A549 (cell line): ENCODE measurements around the gene KIT. TPM values are rescaled to one million over a fixed set of nuclear protein-coding genes. Genes with fewer than 3 reads are reported as not detected.

Experiments used
- ATAC-seq, 2 experiments: fragments of 200-7000 bp in 1 of 2; fragments of >200 bp in 1 of 2; cut with Nextera tagmentation in 1 of 2; cut with Tn5 transposase in 1 of 2; 3 replicates each; pipeline versions ENCODE4 v1.8.0 to v1.9.1; 2018 to 2020; ENCODE audit warnings: mild to moderate bottlenecking in 1 of 2, moderate library complexity in 1 of 2
- CTCF ChIA-PET: fragments of 300-600 bp; sonication (Branson Sonifier 250); formaldehyde crosslinking; extraction: SDS; loops from one replicate; lab custom pipeline; 2021; ENCODE audit warnings: antibody characterized with exemption, inconsistent platforms; lab: Yijun Ruan, JAX
- POLR2A ChIA-PET: fragments of 350-600 bp; formaldehyde crosslinking; extraction: SDS; loops from one replicate; lab custom pipeline; 2021; ENCODE audit warnings: antibody characterized with exemption, inconsistent platforms; lab: Yijun Ruan, JAX
- DNase-seq, 2 experiments: peaks; one replicate each; pipeline versions ENCODE4 v3.0.0 to v3.0.0-alpha.2; 2011 to 2016; ENCODE audit warnings: low read depth in 1 of 2, low spot score in 1 of 2
- FAIRE-seq: peaks from 2 replicates; lab custom pipeline; 2011; peaks lifted over from hg19 to GRCh38; lab: Jason Lieb, UNC
- H3K27ac ChIP-seq, 2 experiments: fragments of >200 bp; sonication (Bioruptor Twin); formaldehyde crosslinking; 3 replicates each; pipeline ENCODE4 v1.5.1; 2016 to 2017
- H3K4me1 ChIP-seq: fragments of >200 bp; sonication (Bioruptor Twin); formaldehyde crosslinking; 3 replicates; pipeline ENCODE4 v1.6.1; 2016
- H3K4me2 ChIP-seq: fragments of >200 bp; sonication (Bioruptor Twin); formaldehyde crosslinking; 3 replicates; pipeline ENCODE4 v1.6.1; 2016
- H3K4me3 ChIP-seq: fragments of >200 bp; sonication (Bioruptor Twin); formaldehyde crosslinking; 3 replicates; pipeline ENCODE4 v1.5.1; 2016
- H3K9me3 ChIP-seq: fragments of >200 bp; sonication (Bioruptor Twin); formaldehyde crosslinking; 3 replicates; pipeline ENCODE4 v1.6.1; 2016
- CBX8 ChIP-seq: fragments of 200-600 bp; sonication (generic); IDR thresholded peaks from 2 replicates; pipeline ENCODE4 v1.6.1; 2016
- CEBPB ChIP-seq, 2 experiments: fragments of >200 bp in 1 of 2; sonication (Bioruptor Twin) in 1 of 2; formaldehyde crosslinking in 1 of 2; IDR thresholded peaks; 2 replicates each; pipeline ENCODE4 v1.6.1; 2012 to 2016
- CHD2 ChIP-seq: fragments of 150-350 bp; IDR thresholded peaks from 2 replicates; pipeline ENCODE4 v1.6.1; 2014; ENCODE audit warnings: low read length; ENCODE audit not compliant: partially characterized antibody
- EHF ChIP-seq: fragments of 250-450 bp; sonication (Bioruptor Pico); IDR thresholded peaks from 2 replicates; pipeline ENCODE4 v1.5.0; 2020; ENCODE audit warnings: mild to moderate bottlenecking
- EHMT2 ChIP-seq: fragments of 200-600 bp; sonication (generic); IDR thresholded peaks from 2 replicates; pipeline ENCODE4 v1.6.1; 2016; ENCODE audit warnings: antibody characterized with exemption, low read depth, mild to moderate bottlenecking, moderate library complexity
- EP300 ChIP-seq, 2 experiments: fragments of >200 bp; sonication (Bioruptor Twin); formaldehyde crosslinking; IDR thresholded peaks; 2 replicates in 1 of 2; 3 replicates in 1 of 2; pipeline ENCODE4 v1.6.1; 2016 to 2017
- FOSB ChIP-seq: fragments of 250-450 bp; sonication (Bioruptor Pico); IDR thresholded peaks from 2 replicates; pipeline ENCODE4 v1.5.0; 2020; ENCODE audit warnings: mild to moderate bottlenecking, moderate library complexity
- FOSL2 ChIP-seq, 2 experiments: fragments of 450-650 bp in 1 of 2; fragments of >200 bp in 1 of 2; sonication (Bioruptor Twin) in 1 of 2; formaldehyde crosslinking; IDR thresholded peaks; 2 replicates each; pipeline versions ENCODE4 v1.5.0 to v1.6.1; 2016 to 2020; ENCODE audit warnings: mild to moderate bottlenecking in 1 of 2, moderate library complexity in 1 of 2
- HEYL ChIP-seq: fragments of 250-450 bp; sonication (Bioruptor Pico); IDR thresholded peaks from 2 replicates; pipeline ENCODE4 v1.8.0; 2021; ENCODE audit warnings: mild to moderate bottlenecking, moderate library complexity
- HOXA7 ChIP-seq: fragments of 250-450 bp; sonication (Bioruptor Pico); IDR thresholded peaks from 2 replicates; pipeline ENCODE4 v1.5.0; 2020; ENCODE audit warnings: mild to moderate bottlenecking, moderate library complexity
- JUN ChIP-seq, 2 experiments: fragments of >200 bp; sonication (Bioruptor Twin); formaldehyde crosslinking; IDR thresholded peaks; 2 replicates in 1 of 2; 3 replicates in 1 of 2; pipeline ENCODE4 v1.6.1; 2016 to 2017
- KDM1A ChIP-seq: fragments of 200-600 bp; sonication (generic); IDR thresholded peaks from 2 replicates; pipeline ENCODE4 v1.6.1; 2016; ENCODE audit warnings: low read depth, mild to moderate bottlenecking
- KDM5A ChIP-seq: fragments of 200-600 bp; sonication (generic); IDR thresholded peaks from 2 replicates; pipeline ENCODE4 v1.6.1; 2016; ENCODE audit warnings: antibody characterized with exemption, mild to moderate bottlenecking
- MYC ChIP-seq: IDR thresholded peaks from 2 replicates; pipeline ENCODE4 v1.6.1; 2012; ENCODE audit warnings: mild to moderate bottlenecking, inconsistent platforms, low read length, improper control_type of control experiment, borderline replicate concordance
- NFE2L2 ChIP-seq: fragments of 150-350 bp; conservative IDR thresholded peaks from 2 replicates; pipeline ENCODE4 v1.6.1; 2014; ENCODE audit warnings: low read length
- NPAS2 ChIP-seq: fragments of 250-450 bp; sonication (Bioruptor Pico); IDR thresholded peaks from 2 replicates; pipeline ENCODE4 v1.8.0; 2022; ENCODE audit warnings: mild to moderate bottlenecking, moderate library complexity, borderline replicate concordance
- POLR2A ChIP-seq: IDR thresholded peaks from 2 replicates; pipeline ENCODE4 v1.6.1; 2012; ENCODE audit warnings: mild to moderate bottlenecking, low read length
- POLR2AphosphoS2 ChIP-seq: conservative IDR thresholded peaks from 2 replicates; pipeline ENCODE4 v1.6.1; 2012; ENCODE audit warnings: low read length, improper control_type of control experiment, inconsistent platforms
- RCOR1 ChIP-seq: fragments of 150-350 bp; IDR thresholded peaks from 2 replicates; pipeline ENCODE4 v1.6.1; 2014; ENCODE audit warnings: antibody characterized with exemption, low read length, low read depth
- RNF2 ChIP-seq: fragments of 200-600 bp; sonication (generic); IDR thresholded peaks from 2 replicates; pipeline ENCODE4 v1.6.1; 2016; ENCODE audit warnings: low read depth, mild to moderate bottlenecking, antibody characterized with exemption, moderate library complexity, borderline replicate concordance
- SREBF2 ChIP-seq: fragments of 450-650 bp; IDR thresholded peaks from 2 replicates; pipeline ENCODE4 v1.6.1; 2014; ENCODE audit warnings: mild to moderate bottlenecking, moderate library complexity
- TFCP2L1 ChIP-seq: fragments of 250-450 bp; sonication (Bioruptor Pico); IDR thresholded peaks from 2 replicates; pipeline ENCODE4 v1.5.0; 2021; ENCODE audit warnings: mild to moderate bottlenecking
- WGBS: methylation state at CpG from one replicate; pipeline ENCODE4 v1.1.6; 2017; ENCODE audit errors: missing lambda C conversion rate; 5-methylcytosine and 5-hydroxymethylcytosine counted together
- polyA plus RNA-seq, 4 experiments: library from polyadenylated mRNA; depleted of rRNA in 3 of 4; stranded (reverse); fragments of >200 nt; fragmentation: RNase III in 1 of 4; extraction: RNeasy Plus Mini Kit Qiagen cat#74134 plus additional on column Dnase treatment in 1 of 4; gene quantifications; 2 replicates in 3 of 4; 3 replicates in 1 of 4; pipeline ENCODE4 v1.2.3, GENCODE V29; 2011 to 2017
- TF ChIP-seq, protein P1 (sequence below): fragments of 200-600 bp; sonication (generic); IDR thresholded peaks from 2 replicates; pipeline ENCODE4 v1.6.1; 2016; ENCODE audit warnings: antibody characterized with exemption, mild to moderate bottlenecking, moderate library complexity
- TF ChIP-seq, protein P2 (sequence below): fragments of 250-450 bp; sonication (Bioruptor Pico); IDR thresholded peaks from 2 replicates; pipeline ENCODE4 v1.5.0; 2021; ENCODE audit warnings: mild to moderate bottlenecking, moderate library complexity, borderline replicate concordance
- TF ChIP-seq, protein P3 (sequence below): fragments of 150-350 bp; IDR thresholded peaks from 2 replicates; pipeline ENCODE4 v1.6.1; 2014; ENCODE audit warnings: low read depth, mild to moderate bottlenecking, low read length
- TF ChIP-seq, protein P4 (sequence below): IDR thresholded peaks from 2 replicates; pipeline ENCODE4 v1.6.1; 2012

Gene KIT
- polyA plus RNA-seq, 2 of the 4 experiments (the other 2 are of a cell fraction), result not detected

DNA sequence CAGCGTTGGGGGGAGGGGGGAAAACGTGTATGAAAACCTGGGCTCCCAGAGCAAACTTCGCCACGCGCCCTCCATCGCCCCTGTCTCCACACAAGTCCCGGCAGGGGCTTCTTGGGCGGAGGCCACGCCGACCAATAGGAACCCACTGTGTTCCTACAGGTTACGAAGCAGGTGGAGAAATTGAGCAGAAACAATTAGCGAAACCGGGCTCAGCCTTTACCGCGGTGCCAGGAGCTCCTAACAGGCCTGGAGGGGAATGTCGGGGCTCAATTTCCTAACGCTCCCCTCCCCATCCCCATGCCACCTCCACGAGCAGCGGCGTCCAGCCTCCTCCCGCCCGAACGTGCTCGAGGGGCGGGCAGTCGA lies 589 bp upstream of the KIT start:
- H3K4me2 ChIP-seq, result peak overlapping the region; percentile 81
- DNase-seq (no peak), ATAC-seq (no peak), FAIRE-seq (no peak)
- peak overlapping the region; percentile 41; the same call in 1 of the 3 replicates for H3K4me3 ChIP-seq
- H3K9me3 ChIP-seq, result no peaks in the 10 kb centered on the region
- 43% methylated on average over 13 of the region's 26 CpGs for WGBS
- 0 out of 3 replicates have a peak, but pooled peaks cover 3% of the 10 kb centered on the region for H3K4me1 ChIP-seq
- CTCF ChIA-PET, result no interaction called here
- POLR2A ChIA-PET, result no interaction called here
- TF ChIP-seq NPAS2 (CRISPR knock-in tag), result no peak
- TF ChIP-seq, protein P1, sequence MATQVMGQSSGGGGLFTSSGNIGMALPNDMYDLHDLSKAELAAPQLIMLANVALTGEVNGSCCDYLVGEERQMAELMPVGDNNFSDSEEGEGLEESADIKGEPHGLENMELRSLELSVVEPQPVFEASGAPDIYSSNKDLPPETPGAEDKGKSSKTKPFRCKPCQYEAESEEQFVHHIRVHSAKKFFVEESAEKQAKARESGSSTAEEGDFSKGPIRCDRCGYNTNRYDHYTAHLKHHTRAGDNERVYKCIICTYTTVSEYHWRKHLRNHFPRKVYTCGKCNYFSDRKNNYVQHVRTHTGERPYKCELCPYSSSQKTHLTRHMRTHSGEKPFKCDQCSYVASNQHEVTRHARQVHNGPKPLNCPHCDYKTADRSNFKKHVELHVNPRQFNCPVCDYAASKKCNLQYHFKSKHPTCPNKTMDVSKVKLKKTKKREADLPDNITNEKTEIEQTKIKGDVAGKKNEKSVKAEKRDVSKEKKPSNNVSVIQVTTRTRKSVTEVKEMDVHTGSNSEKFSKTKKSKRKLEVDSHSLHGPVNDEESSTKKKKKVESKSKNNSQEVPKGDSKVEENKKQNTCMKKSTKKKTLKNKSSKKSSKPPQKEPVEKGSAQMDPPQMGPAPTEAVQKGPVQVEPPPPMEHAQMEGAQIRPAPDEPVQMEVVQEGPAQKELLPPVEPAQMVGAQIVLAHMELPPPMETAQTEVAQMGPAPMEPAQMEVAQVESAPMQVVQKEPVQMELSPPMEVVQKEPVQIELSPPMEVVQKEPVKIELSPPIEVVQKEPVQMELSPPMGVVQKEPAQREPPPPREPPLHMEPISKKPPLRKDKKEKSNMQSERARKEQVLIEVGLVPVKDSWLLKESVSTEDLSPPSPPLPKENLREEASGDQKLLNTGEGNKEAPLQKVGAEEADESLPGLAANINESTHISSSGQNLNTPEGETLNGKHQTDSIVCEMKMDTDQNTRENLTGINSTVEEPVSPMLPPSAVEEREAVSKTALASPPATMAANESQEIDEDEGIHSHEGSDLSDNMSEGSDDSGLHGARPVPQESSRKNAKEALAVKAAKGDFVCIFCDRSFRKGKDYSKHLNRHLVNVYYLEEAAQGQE, result no peak
- TF ChIP-seq POLR2A, result no peak
- no peak for TF ChIP-seq KDM5A
- TF ChIP-seq HOXA7, result no peak
- no peak for TF ChIP-seq HEYL (CRISPR knock-in tag)
- TF ChIP-seq CEBPB (IDR thresholded peaks at IDR 0.05), result no peak
- no peak for TF ChIP-seq RNF2
- no peak for TF ChIP-seq POLR2AphosphoS2
- TF ChIP-seq KDM1A, result no peak
- no peak for TF ChIP-seq FOSB (CRISPR knock-in tag)
- no peak for TF ChIP-seq MYC
- no peak for TF ChIP-seq EP300 (IDR thresholded peaks at IDR 0.05)
- no peak for TF ChIP-seq SREBF2
- TF ChIP-seq, protein P2, sequence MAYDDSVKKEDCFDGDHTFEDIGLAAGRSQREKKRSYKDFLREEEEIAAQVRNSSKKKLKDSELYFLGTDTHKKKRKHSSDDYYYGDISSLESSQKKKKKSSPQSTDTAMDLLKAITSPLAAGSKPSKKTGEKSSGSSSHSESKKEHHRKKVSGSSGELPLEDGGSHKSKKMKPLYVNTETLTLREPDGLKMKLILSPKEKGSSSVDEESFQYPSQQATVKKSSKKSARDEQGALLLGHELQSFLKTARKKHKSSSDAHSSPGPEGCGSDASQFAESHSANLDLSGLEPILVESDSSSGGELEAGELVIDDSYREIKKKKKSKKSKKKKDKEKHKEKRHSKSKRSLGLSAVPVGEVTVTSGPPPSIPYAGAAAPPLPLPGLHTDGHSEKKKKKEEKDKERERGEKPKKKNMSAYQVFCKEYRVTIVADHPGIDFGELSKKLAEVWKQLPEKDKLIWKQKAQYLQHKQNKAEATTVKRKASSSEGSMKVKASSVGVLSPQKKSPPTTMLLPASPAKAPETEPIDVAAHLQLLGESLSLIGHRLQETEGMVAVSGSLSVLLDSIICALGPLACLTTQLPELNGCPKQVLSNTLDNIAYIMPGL (CRISPR knock-in tag), result no peak
- H3K27ac ChIP-seq, result no peak overlapping the region

DNA sequence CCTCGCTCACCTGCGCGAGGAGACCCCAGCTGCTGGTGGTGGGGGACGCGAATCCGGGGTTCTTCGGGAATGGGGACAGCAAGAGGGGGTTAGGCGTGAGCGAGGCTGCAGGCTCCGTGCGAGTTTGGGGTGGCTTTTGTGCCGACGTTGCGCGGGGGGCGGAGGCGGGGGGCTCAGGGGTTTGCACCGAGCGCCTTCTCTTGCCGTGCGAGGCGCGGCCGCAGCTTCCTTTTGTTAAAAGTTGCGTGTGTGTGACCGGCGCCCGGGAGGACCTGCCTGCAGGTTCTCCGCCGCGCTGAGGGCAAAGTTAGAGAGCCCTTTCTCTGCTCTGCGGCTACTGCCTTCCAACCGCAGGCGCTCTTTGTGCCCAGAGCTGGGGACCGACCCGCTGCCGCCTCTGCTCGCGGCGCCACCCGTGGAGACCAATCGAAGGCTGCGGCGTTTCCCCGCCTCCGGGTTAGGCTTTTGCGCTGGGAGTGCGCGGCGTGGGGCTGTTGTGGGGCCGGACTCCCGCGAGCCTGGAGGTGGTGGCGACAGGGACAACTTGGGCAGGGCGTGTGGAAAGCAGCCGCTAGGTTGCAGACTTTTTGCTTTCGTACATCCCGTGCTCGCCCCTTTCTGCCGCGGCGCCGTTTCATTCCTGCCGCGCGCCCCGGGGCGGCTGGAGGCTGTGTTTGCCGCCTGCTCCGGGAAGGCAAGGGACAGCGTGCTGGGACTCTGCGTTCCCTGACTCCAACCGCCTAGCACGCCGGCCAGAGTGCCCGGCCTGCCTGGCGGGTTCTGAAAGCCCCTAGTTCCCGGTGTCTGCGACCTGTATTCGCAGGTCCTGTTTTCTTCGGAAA lies 716 bp downstream of the KIT start:
- CTCF ChIA-PET, result no interaction called here

DNA sequence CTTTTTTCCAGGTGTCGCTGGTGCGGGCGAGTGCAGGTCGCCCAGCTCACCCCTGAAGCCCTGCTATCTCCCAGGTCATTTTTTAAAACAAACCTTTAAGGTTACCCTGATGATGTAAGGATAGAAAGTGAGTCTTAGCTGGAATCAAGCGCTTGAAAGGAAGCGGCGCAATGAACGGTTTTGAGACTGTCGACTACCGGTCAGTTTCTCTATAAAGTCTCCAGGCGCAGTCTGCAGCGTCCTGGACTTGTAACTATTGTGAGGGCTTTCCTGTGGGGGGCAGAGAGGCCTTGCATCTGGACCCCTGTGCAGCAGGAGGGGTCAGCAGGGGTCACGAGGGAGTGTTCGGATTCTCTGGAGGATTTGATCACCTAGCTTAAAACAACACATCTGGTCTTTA lies 1.6 kb downstream of the KIT start:
- CTCF ChIA-PET, result no interaction called here
- TF ChIP-seq RNF2 (no peak), POLR2AphosphoS2 (no peak), KDM5A (no peak), NFE2L2 (no peak), FOSL2 (IDR thresholded peaks at IDR 0.05) (no peak), FOSL2 (CRISPR knock-in tag; IDR thresholded peaks at IDR 0.05) (no peak), CHD2 (no peak), TFCP2L1 (CRISPR knock-in tag) (no peak), EHMT2 (no peak), RCOR1 (no peak), EHF (CRISPR knock-in tag) (no peak), JUN (IDR thresholded peaks at IDR 0.05) (no peak), MYC (no peak)
- TF ChIP-seq, protein P3, sequence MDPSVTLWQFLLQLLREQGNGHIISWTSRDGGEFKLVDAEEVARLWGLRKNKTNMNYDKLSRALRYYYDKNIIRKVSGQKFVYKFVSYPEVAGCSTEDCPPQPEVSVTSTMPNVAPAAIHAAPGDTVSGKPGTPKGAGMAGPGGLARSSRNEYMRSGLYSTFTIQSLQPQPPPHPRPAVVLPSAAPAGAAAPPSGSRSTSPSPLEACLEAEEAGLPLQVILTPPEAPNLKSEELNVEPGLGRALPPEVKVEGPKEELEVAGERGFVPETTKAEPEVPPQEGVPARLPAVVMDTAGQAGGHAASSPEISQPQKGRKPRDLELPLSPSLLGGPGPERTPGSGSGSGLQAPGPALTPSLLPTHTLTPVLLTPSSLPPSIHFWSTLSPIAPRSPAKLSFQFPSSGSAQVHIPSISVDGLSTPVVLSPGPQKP, result no peak
- TF ChIP-seq, protein P4, sequence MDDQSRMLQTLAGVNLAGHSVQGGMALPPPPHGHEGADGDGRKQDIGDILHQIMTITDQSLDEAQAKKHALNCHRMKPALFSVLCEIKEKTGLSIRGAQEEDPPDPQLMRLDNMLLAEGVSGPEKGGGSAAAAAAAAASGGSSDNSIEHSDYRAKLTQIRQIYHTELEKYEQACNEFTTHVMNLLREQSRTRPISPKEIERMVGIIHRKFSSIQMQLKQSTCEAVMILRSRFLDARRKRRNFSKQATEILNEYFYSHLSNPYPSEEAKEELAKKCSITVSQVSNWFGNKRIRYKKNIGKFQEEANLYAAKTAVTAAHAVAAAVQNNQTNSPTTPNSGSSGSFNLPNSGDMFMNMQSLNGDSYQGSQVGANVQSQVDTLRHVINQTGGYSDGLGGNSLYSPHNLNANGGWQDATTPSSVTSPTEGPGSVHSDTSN, result no peak

More for the DNA sequence above, 716 bp downstream of the KIT start:
- H3K27ac ChIP-seq, result no peak overlapping the region
- WGBS, result 0% methylated on average over 2 of the region's 81 CpGs
- 0 out of 2 replicates have a peak, but pooled peaks have one; percentile 42 for TF ChIP-seq RNF2
- TF ChIP-seq CBX8, result no peak
- TF ChIP-seq, all 56 proteins: peak for 1
- Histone ChIP-seq H3K4me3 (peak overlapping the region; percentile 41), H3K4me2 (peak overlapping the region; percentile 81), H3K4me1 (0 out of 3 replicates have a peak, but pooled peaks cover 3% of the 10 kb centered on the region), H3K9me3 (no peaks in the 10 kb centered on the region)
- peak; percentile 77 to 87 for ATAC-seq
- POLR2A ChIA-PET, result no interaction called here
- DNase-seq, result peak in 1 of 2 experiments; percentile 17
- FAIRE-seq, result no peak

More for the DNA sequence above, 1.6 kb downstream of the KIT start:
- DNase-seq (no peak), FAIRE-seq (no peak), ATAC-seq (peak in 1 of 2 experiments; percentile 13; a peak in 1 of 6 replicates)
- H3K27ac ChIP-seq, result no peak overlapping the region
- no peaks in the 10 kb centered on the region for H3K9me3 ChIP-seq
- 6% methylated on average over 14 of the region's 14 CpGs for WGBS
- POLR2A ChIA-PET, result no interaction called here
- peak overlapping the region; percentile 41 for H3K4me3 ChIP-seq
- H3K4me1 ChIP-seq, result 0 out of 3 replicates have a peak, but pooled peaks cover 3% of the 10 kb centered on the region
- peak overlapping the region; percentile 81 for H3K4me2 ChIP-seq
